Measurements from ENCODE around the gene PPM1H. TPM values are rescaled to one million over a fixed set of nuclear protein-coding genes. Genes with fewer than 3 reads are reported as not detected.
A peak's percentile ranks its signal among the peaks of the same experiment; 100 is the strongest.

Gene PPM1H
- polyA plus RNA-seq, 1 of the 3 experiments (the other 2 are of a cell fraction), result 0.13 TPM

DNA sequence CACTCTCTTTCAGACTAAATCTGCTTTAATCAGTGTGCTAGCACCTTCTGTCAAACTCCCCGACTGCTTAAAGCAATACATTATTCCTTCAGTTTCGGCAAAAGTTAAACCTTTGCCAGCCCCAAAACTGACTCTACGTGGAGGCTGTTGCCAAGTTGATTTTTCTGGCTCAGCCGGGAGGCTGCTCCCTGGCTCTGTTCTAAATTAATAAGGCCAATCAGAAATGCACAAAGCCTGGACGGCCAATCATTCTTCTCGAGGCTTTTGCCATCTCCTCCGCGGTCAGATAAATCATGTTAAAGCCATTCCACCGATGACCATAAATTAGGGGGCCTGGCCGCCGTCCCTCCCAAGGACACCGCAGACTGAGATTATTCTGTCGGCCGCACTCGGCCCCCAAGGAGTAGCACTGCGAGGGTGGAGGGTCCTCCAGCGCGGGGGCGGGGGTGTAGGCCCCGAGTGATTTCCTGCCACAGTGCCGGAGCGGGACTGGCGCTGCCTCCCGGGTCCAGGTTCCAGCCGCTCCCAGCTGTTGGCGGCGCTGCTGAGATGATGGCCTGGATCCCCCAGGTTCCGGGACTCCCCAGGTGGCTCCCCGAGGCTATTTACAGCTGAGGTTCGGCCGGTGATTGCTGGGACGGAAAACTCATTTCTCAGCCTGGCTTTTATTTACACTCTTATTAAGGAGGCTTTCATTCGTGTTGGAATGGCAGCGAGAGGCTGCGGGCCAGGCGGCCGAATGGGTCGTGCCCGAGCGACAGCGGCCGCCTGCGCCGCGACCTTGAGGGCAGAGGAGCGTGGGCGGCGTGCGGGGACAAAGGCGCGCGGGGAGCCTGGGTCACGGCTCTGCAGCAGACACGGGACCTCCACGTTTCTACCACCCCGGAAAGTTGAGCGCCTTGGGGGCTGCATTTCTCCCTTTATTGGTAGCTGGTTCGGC lies 303.2 kb downstream of the PPM1H start (continued):
- TF ChIP-seq CTCF (IDR thresholded peaks at IDR 0.05) (peak; percentile 57), GATA2 (CRISPR knock-in tag; IDR thresholded peaks at IDR 0.05) (no peak), POLR2AphosphoS5 (IDR thresholded peaks at IDR 0.05; ENCODE audit: low read depth, low read length) (peak; percentile 60; the same call in 1 of the 2 replicates), RAD21 (IDR thresholded peaks at IDR 0.05; ENCODE audit: low read length) (peak; percentile 19; the same call in 1 of the 2 replicates), TEAD4 (IDR thresholded peaks at IDR 0.05; ENCODE audit: borderline replicate concordance, insufficient read depth) (no peak), MXI1 (IDR thresholded peaks at IDR 0.05; ENCODE audit: low read depth, low read length) (peak; percentile 55), MEF2A (IDR thresholded peaks at IDR 0.05; ENCODE audit: borderline replicate concordance, low read depth) (no peak), RCOR1 (IDR thresholded peaks at IDR 0.05; ENCODE audit: low read length) (no peak), CHD2 (IDR thresholded peaks at IDR 0.05; ENCODE audit: low read length, partially characterized antibody) (peak; percentile 8), SMC3 (IDR thresholded peaks at IDR 0.05; ENCODE audit: low read depth, low read length) (peak; percentile 8), TAF1 (IDR thresholded peaks at IDR 0.05; ENCODE audit: borderline replicate concordance, low read depth, low read length) (no peak; the same call in 1 of the 2 replicates), EZH2phosphoT487 (IDR thresholded peaks at IDR 0.05; ENCODE audit: borderline replicate concordance, low read depth) (no peak), GABPA (IDR thresholded peaks at IDR 0.05; ENCODE audit: low read depth) (no peak), JUND (IDR thresholded peaks at IDR 0.05) (0 out of 2 replicates have a peak, but pooled peaks have one; percentile 9), EP300 (IDR thresholded peaks at IDR 0.05; ENCODE audit: borderline replicate concordance in 1 of 2, low read depth in 1 of 2, low read length in 1 of 2) (peak; percentile 31 to 68; a peak in 3 of 4 replicates), FOSL2 (IDR thresholded peaks at IDR 0.05; ENCODE audit: borderline replicate concordance, low read depth) (no peak), NFIC (IDR thresholded peaks at IDR 0.05; ENCODE audit: borderline replicate concordance) (no peak), YY1 (IDR thresholded peaks at IDR 0.05; ENCODE audit: low read depth) (no peak), IRF3 (IDR thresholded peaks at IDR 0.05; ENCODE audit: low read depth, low read length) (no peak), NRF1 (IDR thresholded peaks at IDR 0.05; ENCODE audit: low read depth, low read length) (0 out of 2 replicates have a peak, but pooled peaks have one; percentile 14)
- TF ChIP-seq, protein P1, sequence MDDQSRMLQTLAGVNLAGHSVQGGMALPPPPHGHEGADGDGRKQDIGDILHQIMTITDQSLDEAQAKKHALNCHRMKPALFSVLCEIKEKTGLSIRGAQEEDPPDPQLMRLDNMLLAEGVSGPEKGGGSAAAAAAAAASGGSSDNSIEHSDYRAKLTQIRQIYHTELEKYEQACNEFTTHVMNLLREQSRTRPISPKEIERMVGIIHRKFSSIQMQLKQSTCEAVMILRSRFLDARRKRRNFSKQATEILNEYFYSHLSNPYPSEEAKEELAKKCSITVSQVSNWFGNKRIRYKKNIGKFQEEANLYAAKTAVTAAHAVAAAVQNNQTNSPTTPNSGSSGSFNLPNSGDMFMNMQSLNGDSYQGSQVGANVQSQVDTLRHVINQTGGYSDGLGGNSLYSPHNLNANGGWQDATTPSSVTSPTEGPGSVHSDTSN (IDR thresholded peaks at IDR 0.05), result peak; percentile 79
- TF ChIP-seq, protein P2, sequence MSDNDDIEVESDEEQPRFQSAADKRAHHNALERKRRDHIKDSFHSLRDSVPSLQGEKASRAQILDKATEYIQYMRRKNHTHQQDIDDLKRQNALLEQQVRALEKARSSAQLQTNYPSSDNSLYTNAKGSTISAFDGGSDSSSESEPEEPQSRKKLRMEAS (IDR thresholded peaks at IDR 0.05; ENCODE audit: low read depth), result peak; percentile 64; the same call in 1 of the 2 replicates
